HEK293 (cell line): ENCODE measurements around the gene ITGA11.
A peak's percentile ranks its signal among the peaks of the same experiment; 100 is the strongest.

ENCODE experiments used
- CTCF ChIA-PET: fragments of 350-600 bp; formaldehyde crosslinking; extraction: SDS; loops from one replicate; lab custom pipeline; 2021; ENCODE audit warnings: antibody characterized with exemption; lab: Yijun Ruan, JAX
- POLR2A ChIA-PET: fragments of 300-600 bp; formaldehyde crosslinking; extraction: SDS; loops from one replicate; lab custom pipeline; 2020; ENCODE audit warnings: antibody characterized with exemption, inconsistent platforms; lab: Yijun Ruan, JAX
- H3K27ac ChIP-seq: fragments of 200-500 bp; sonication (Bioruptor generic); 2 replicates; pipeline ENCODE4 v1.5.1; 2014; ENCODE audit warnings: low read depth, low read length, control low read depth, inconsistent platforms; ENCODE audit errors: extremely low read depth
- H3K36me3 ChIP-seq, 2 experiments: fragments of 200-500 bp in 1 of 2; sonication (Bioruptor generic) in 1 of 2; 1 replicate in 1 of 2; 2 replicates in 1 of 2; pipeline ENCODE4 v1.5.1; 2014 to 2017; ENCODE audit warnings: inconsistent platforms in 2 of 2, low read length in 2 of 2; ENCODE audit not compliant: control insufficient read depth in 2 of 2, insufficient read depth in 1 of 2
- H3K4me1 ChIP-seq: fragments of 200-500 bp; sonication (Bioruptor generic); 2 replicates; pipeline ENCODE4 v1.5.1; 2014; ENCODE audit warnings: mild to moderate bottlenecking, low read length, inconsistent platforms; ENCODE audit not compliant: control insufficient read depth, insufficient read depth
- H3K4me3 ChIP-seq: 2 replicates; pipeline ENCODE4 v1.5.1; 2011; ENCODE audit warnings: low read depth, mild to moderate bottlenecking, control low read depth, low read length, moderate library complexity
- H3K9me3 ChIP-seq: fragments of 200-500 bp; sonication (Bioruptor generic); 2 replicates; pipeline ENCODE4 v1.5.1; 2014; ENCODE audit warnings: low read depth, low read length, inconsistent platforms; ENCODE audit not compliant: control insufficient read depth, insufficient read depth
- EGR2 ChIP-seq: fragments of 450-650 bp; formaldehyde crosslinking; IDR thresholded peaks from 2 replicates; pipeline ENCODE4 v1.5.1; 2016; ENCODE audit warnings: low read depth, missing biosample characterization, missing genetic modification characterization
- HOXA7 ChIP-seq: sonication (generic); formaldehyde crosslinking; IDR thresholded peaks from 2 replicates; pipeline ENCODE4 v1.8.1; 2022; ENCODE audit warnings: missing genetic modification reagents, borderline replicate concordance
- OSR2 ChIP-seq: fragments of 450-650 bp; formaldehyde crosslinking; IDR thresholded peaks from 2 replicates; pipeline ENCODE4 v1.5.1; 2016; ENCODE audit warnings: missing biosample characterization, missing genetic modification characterization
- SETDB1 ChIP-seq: IDR thresholded peaks from one replicate; pipeline ENCODE4 v1.6.1; 2017; ENCODE audit warnings: mild to moderate bottlenecking, low read length, moderate library complexity, mixed read lengths; ENCODE audit not compliant: insufficient read length
- SP3 ChIP-seq: fragments of 450-650 bp; formaldehyde crosslinking; IDR thresholded peaks from 2 replicates; pipeline ENCODE4 v1.5.1; 2016; ENCODE audit warnings: missing biosample characterization, missing genetic modification characterization
- ZFHX2 ChIP-seq: fragments of 450-650 bp; formaldehyde crosslinking; conservative IDR thresholded peaks from 2 replicates; pipeline ENCODE4 v1.5.1; 2016; ENCODE audit warnings: missing biosample characterization, missing genetic modification characterization
- ZFP69B ChIP-seq: fragments of 450-650 bp; formaldehyde crosslinking; IDR thresholded peaks from 2 replicates; pipeline ENCODE4 v1.5.1; 2016; ENCODE audit warnings: missing biosample characterization, missing genetic modification characterization
- ZIC2 ChIP-seq: fragments of 450-650 bp; formaldehyde crosslinking; IDR thresholded peaks from 2 replicates; pipeline ENCODE4 v1.5.1; 2016; ENCODE audit warnings: missing biosample characterization, missing genetic modification characterization
- ZNF140 ChIP-seq: fragments of 450-650 bp; formaldehyde crosslinking; IDR thresholded peaks from 2 replicates; pipeline ENCODE4 v1.5.1; 2016; ENCODE audit warnings: missing biosample characterization, missing genetic modification characterization
- ZNF221 ChIP-seq: fragments of 450-650 bp; formaldehyde crosslinking; IDR thresholded peaks from 2 replicates; pipeline ENCODE4 v1.5.1; 2017; ENCODE audit warnings: missing biosample characterization, missing genetic modification characterization, borderline replicate concordance
- ZNF473 ChIP-seq: fragments of 450-650 bp; formaldehyde crosslinking; IDR thresholded peaks from 2 replicates; pipeline ENCODE4 v1.5.1; 2017; ENCODE audit warnings: missing biosample characterization, missing genetic modification characterization
- ZNF658 ChIP-seq: fragments of 450-650 bp; formaldehyde crosslinking; IDR thresholded peaks from 2 replicates; pipeline ENCODE4; 2016; ENCODE audit warnings: missing biosample characterization, missing genetic modification characterization
- ZNF707 ChIP-seq: fragments of 450-650 bp; formaldehyde crosslinking; IDR thresholded peaks from 2 replicates; pipeline ENCODE4 v1.5.1; 2016; ENCODE audit warnings: missing biosample characterization, missing genetic modification characterization
- ZNF768 ChIP-seq: fragments of 450-650 bp; formaldehyde crosslinking; IDR thresholded peaks from 2 replicates; pipeline ENCODE4 v1.5.1; 2018; ENCODE audit warnings: missing biosample characterization, mild to moderate bottlenecking, missing genetic modification characterization
- TF ChIP-seq, protein P1 (sequence below): fragments of 450-650 bp; formaldehyde crosslinking; IDR thresholded peaks from 2 replicates; pipeline ENCODE4 v1.5.0; 2017; ENCODE audit warnings: missing biosample characterization, missing genetic modification characterization, borderline replicate concordance
- TF ChIP-seq, protein P2 (sequence below): fragments of 450-650 bp; formaldehyde crosslinking; IDR thresholded peaks from 2 replicates; pipeline ENCODE4 v1.5.1; 2017; ENCODE audit warnings: missing biosample characterization, missing genetic modification characterization
- TF ChIP-seq, protein P3 (sequence below): fragments of 450-650 bp; formaldehyde crosslinking; IDR thresholded peaks from 2 replicates; pipeline ENCODE4 v1.5.1; 2016; ENCODE audit warnings: missing biosample characterization, missing genetic modification characterization
- TF ChIP-seq, protein P4 (sequence below): fragments of 450-650 bp; formaldehyde crosslinking; conservative IDR thresholded peaks from 2 replicates; pipeline ENCODE4 v1.5.1; 2016; ENCODE audit warnings: low read depth, missing biosample characterization, missing genetic modification characterization
- TF ChIP-seq, protein P5 (sequence below): fragments of 450-650 bp; formaldehyde crosslinking; IDR thresholded peaks from 2 replicates; pipeline ENCODE4 v1.5.1; 2016; ENCODE audit warnings: missing biosample characterization, missing genetic modification characterization

ITGA11 gene

DNA sequence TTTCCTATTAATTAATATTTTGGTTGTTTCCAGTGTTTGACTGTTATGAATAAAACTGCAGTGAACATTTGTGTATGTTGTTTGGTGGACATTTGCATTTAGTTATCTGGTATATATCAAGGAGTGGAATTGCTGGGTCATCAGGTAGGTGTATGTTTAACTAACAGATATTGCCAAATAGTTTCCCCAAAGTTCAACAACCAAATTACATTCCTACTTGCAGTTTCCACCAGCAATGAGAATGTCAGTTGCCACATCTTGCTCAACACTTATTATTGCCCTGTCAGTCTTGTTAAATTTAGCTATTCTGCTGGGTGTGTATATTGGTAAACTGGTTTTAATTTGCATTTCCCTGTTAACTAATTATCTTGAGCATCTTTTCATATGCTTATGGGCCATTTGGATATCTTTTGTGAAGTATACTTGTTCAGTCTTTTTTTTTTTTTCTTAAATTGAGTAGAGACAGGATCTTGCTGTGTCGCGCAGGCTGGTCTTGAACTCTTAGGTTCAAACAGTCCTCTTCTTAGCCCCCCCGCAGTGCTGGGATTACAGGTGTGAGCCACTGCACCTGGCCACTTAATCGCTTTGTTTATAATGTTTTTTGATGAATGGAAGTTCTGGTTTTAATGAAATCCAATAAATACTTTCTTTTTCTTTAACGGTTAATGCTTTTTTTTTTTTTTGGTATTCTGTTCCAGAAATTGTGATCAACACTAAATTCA, 146.5 kb downstream of the ITGA11 start:
- ChIA-PET CTCF (interaction anchor here (0.6 to 1.1 kb wide), 2 partner anchors 20 to 32 kb away, joined by 3 read pairs; no protein-coding TSS in a partner anchor), POLR2A (no interaction called here)
- Histone ChIP-seq H3K4me1 (peaks cover 22% of the 10 kb centered on the region), H3K4me3 (no peak overlapping the region), H3K9me3 (no peaks in the 10 kb centered on the region), H3K27ac (no peak overlapping the region), H3K36me3 (peaks cover 5 to 30% of the 10 kb centered on the region in 2 experiments)
- TF ChIP-seq ZNF140, result peak; percentile 94
- TF ChIP-seq, protein P1, sequence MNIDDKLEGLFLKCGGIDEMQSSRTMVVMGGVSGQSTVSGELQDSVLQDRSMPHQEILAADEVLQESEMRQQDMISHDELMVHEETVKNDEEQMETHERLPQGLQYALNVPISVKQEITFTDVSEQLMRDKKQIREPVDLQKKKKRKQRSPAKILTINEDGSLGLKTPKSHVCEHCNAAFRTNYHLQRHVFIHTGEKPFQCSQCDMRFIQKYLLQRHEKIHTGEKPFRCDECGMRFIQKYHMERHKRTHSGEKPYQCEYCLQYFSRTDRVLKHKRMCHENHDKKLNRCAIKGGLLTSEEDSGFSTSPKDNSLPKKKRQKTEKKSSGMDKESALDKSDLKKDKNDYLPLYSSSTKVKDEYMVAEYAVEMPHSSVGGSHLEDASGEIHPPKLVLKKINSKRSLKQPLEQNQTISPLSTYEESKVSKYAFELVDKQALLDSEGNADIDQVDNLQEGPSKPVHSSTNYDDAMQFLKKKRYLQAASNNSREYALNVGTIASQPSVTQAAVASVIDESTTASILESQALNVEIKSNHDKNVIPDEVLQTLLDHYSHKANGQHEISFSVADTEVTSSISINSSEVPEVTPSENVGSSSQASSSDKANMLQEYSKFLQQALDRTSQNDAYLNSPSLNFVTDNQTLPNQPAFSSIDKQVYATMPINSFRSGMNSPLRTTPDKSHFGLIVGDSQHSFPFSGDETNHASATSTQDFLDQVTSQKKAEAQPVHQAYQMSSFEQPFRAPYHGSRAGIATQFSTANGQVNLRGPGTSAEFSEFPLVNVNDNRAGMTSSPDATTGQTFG (tag by site-specific recombination), result no peak

DNA sequence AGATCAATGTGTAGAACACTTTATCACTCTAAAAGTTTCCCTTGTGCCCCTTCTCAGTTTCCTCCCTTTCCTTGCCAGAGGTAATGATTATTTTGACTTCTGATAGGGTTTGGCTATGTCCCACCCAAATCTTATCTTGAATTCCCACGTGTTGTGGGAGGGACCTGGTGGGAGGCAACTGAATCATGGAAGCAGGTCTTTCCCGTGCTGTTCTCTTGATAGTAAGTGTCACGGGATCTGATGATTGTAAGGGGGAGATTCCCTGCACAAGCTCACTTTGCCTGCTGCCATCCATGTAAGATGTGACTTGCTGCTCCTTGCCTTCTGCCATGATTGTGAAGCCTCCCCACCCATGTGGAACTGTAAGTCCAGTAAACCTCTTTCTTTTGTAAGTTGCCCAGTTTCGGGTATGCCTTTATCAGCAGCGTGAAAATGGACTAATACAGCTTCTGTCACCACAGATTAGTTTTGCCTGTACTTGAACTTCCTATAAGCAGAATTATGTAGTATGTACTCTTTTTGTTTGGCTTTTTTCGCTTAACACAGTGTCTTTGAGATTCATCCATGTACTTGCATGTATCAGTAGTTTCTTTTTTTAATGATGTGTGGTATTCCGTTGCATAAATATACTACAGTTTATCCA, 147.2 kb downstream of the ITGA11 start:
- Histone ChIP-seq H3K9me3 (no peaks in the 10 kb centered on the region), H3K4me1 (peaks cover 26% of the 10 kb centered on the region), H3K36me3 (peaks cover 5 to 27% of the 10 kb centered on the region in 2 experiments; a peak in 2 of 3 replicates), H3K27ac (no peak overlapping the region), H3K4me3 (no peak overlapping the region)
- ChIA-PET POLR2A (no interaction called here), CTCF (interaction anchor here (1.1 kb wide), 1 partner anchor 31 kb away, joined by 3 read pairs; no protein-coding TSS in a partner anchor)
- TF ChIP-seq OSR2 (tag by site-specific recombination) (no peak), HOXA7 (CRISPR knock-in tag) (no peak), ZNF658 (tag by site-specific recombination) (no peak), ZFP69B (tag by site-specific recombination) (no peak), ZNF473 (tag by site-specific recombination) (no peak), EGR2 (tag by site-specific recombination) (peak; percentile 92), SETDB1 (peak; percentile 93), SP3 (tag by site-specific recombination) (no peak), ZNF221 (tag by site-specific recombination) (no peak), ZIC2 (tag by site-specific recombination) (no peak), ZFHX2 (tag by site-specific recombination) (peak; percentile 72), ZNF707 (no peak), ZNF768 (tag by site-specific recombination) (no peak)
- TF ChIP-seq, protein P2, sequence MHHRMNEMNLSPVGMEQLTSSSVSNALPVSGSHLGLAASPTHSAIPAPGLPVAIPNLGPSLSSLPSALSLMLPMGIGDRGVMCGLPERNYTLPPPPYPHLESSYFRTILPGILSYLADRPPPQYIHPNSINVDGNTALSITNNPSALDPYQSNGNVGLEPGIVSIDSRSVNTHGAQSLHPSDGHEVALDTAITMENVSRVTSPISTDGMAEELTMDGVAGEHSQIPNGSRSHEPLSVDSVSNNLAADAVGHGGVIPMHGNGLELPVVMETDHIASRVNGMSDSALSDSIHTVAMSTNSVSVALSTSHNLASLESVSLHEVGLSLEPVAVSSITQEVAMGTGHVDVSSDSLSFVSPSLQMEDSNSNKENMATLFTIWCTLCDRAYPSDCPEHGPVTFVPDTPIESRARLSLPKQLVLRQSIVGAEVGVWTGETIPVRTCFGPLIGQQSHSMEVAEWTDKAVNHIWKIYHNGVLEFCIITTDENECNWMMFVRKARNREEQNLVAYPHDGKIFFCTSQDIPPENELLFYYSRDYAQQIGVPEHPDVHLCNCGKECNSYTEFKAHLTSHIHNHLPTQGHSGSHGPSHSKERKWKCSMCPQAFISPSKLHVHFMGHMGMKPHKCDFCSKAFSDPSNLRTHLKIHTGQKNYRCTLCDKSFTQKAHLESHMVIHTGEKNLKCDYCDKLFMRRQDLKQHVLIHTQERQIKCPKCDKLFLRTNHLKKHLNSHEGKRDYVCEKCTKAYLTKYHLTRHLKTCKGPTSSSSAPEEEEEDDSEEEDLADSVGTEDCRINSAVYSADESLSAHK (tag by site-specific recombination), result no peak
- TF ChIP-seq, protein P3, sequence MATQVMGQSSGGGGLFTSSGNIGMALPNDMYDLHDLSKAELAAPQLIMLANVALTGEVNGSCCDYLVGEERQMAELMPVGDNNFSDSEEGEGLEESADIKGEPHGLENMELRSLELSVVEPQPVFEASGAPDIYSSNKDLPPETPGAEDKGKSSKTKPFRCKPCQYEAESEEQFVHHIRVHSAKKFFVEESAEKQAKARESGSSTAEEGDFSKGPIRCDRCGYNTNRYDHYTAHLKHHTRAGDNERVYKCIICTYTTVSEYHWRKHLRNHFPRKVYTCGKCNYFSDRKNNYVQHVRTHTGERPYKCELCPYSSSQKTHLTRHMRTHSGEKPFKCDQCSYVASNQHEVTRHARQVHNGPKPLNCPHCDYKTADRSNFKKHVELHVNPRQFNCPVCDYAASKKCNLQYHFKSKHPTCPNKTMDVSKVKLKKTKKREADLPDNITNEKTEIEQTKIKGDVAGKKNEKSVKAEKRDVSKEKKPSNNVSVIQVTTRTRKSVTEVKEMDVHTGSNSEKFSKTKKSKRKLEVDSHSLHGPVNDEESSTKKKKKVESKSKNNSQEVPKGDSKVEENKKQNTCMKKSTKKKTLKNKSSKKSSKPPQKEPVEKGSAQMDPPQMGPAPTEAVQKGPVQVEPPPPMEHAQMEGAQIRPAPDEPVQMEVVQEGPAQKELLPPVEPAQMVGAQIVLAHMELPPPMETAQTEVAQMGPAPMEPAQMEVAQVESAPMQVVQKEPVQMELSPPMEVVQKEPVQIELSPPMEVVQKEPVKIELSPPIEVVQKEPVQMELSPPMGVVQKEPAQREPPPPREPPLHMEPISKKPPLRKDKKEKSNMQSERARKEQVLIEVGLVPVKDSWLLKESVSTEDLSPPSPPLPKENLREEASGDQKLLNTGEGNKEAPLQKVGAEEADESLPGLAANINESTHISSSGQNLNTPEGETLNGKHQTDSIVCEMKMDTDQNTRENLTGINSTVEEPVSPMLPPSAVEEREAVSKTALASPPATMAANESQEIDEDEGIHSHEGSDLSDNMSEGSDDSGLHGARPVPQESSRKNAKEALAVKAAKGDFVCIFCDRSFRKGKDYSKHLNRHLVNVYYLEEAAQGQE (tag by site-specific recombination), result no peak
- TF ChIP-seq, protein P4, sequence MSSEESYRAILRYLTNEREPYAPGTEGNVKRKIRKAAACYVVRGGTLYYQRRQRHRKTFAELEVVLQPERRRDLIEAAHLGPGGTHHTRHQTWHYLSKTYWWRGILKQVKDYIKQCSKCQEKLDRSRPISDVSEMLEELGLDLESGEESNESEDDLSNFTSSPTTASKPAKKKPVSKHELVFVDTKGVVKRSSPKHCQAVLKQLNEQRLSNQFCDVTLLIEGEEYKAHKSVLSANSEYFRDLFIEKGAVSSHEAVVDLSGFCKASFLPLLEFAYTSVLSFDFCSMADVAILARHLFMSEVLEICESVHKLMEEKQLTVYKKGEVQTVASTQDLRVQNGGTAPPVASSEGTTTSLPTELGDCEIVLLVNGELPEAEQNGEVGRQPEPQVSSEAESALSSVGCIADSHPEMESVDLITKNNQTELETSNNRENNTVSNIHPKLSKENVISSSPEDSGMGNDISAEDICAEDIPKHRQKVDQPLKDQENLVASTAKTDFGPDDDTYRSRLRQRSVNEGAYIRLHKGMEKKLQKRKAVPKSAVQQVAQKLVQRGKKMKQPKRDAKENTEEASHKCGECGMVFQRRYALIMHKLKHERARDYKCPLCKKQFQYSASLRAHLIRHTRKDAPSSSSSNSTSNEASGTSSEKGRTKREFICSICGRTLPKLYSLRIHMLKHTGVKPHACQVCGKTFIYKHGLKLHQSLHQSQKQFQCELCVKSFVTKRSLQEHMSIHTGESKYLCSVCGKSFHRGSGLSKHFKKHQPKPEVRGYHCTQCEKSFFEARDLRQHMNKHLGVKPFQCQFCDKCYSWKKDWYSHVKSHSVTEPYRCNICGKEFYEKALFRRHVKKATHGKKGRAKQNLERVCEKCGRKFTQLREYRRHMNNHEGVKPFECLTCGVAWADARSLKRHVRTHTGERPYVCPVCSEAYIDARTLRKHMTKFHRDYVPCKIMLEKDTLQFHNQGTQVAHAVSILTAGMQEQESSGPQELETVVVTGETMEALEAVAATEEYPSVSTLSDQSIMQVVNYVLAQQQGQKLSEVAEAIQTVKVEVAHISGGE (tag by site-specific recombination), result no peak
- TF ChIP-seq, protein P5, sequence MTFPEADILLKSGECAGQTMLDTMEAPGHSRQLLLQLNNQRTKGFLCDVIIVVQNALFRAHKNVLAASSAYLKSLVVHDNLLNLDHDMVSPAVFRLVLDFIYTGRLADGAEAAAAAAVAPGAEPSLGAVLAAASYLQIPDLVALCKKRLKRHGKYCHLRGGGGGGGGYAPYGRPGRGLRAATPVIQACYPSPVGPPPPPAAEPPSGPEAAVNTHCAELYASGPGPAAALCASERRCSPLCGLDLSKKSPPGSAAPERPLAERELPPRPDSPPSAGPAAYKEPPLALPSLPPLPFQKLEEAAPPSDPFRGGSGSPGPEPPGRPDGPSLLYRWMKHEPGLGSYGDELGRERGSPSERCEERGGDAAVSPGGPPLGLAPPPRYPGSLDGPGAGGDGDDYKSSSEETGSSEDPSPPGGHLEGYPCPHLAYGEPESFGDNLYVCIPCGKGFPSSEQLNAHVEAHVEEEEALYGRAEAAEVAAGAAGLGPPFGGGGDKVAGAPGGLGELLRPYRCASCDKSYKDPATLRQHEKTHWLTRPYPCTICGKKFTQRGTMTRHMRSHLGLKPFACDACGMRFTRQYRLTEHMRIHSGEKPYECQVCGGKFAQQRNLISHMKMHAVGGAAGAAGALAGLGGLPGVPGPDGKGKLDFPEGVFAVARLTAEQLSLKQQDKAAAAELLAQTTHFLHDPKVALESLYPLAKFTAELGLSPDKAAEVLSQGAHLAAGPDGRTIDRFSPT (tag by site-specific recombination), result no peak
